Neural progenitor cell (in vitro differentiated cells): ENCODE results near the gene EVA1A. TPM values are rescaled to one million over a fixed set of nuclear protein-coding genes. Genes with fewer than 3 reads are reported as not detected.

ENCODE experiments used
- DNase-seq: peaks from one replicate; pipeline ENCODE4 v3.0.0-alpha.2; 2016; ENCODE audit warnings: low spot score
- H2AFZ ChIP-seq: fragments of 200-600 bp; sonication (generic); replicated peaks from 2 replicates; pipeline ENCODE4 v1.6.1; 2016; ENCODE audit warnings: antibody characterized with exemption
- H3F3A ChIP-seq: fragments of 200-600 bp; sonication (generic); 2 replicates; pipeline ENCODE4 v1.6.1; 2016; ENCODE audit warnings: antibody characterized with exemption, low read depth
- H3K27ac ChIP-seq: fragments of 200-600 bp; sonication (generic); 2 replicates; pipeline ENCODE4 v1.5.1; 2016; ENCODE audit warnings: mild to moderate bottlenecking
- H3K27me3 ChIP-seq: fragments of 200-600 bp; sonication (generic); 2 replicates; pipeline ENCODE4 v1.6.1; 2016; ENCODE audit warnings: mild to moderate bottlenecking, moderate library complexity
- H3K36me3 ChIP-seq: fragments of 200-600 bp; sonication (generic); 2 replicates; pipeline ENCODE4 v1.5.1; 2016
- H3K4me1 ChIP-seq: fragments of 200-600 bp; sonication (generic); 2 replicates; pipeline ENCODE4 v1.6.1; 2016; ENCODE audit warnings: mixed run types
- H3K4me2 ChIP-seq: fragments of 200-600 bp; sonication (generic); 2 replicates; pipeline ENCODE4 v1.6.1; 2016
- H3K4me3 ChIP-seq: fragments of 200-600 bp; sonication (generic); 2 replicates; pipeline ENCODE4 v1.5.1; 2016
- H3K79me2 ChIP-seq: fragments of 200-600 bp; sonication (generic); 2 replicates; pipeline ENCODE4 v1.6.1; 2016; ENCODE audit warnings: low read depth
- H3K9ac ChIP-seq: fragments of 200-600 bp; sonication (generic); 2 replicates; pipeline ENCODE4 v1.6.1; 2016
- H3K9me3 ChIP-seq: fragments of 200-600 bp; sonication (generic); 2 replicates; pipeline ENCODE4 v1.5.1; 2016; ENCODE audit warnings: low read depth
- H4K20me1 ChIP-seq: fragments of 200-600 bp; sonication (generic); 2 replicates; pipeline ENCODE4 v1.6.1; 2016; ENCODE audit warnings: low read depth
- H3K27ac Mint-ChIP-seq: 3 replicates; pipeline ENCODE4 v1.8.0; 2021; ENCODE audit warnings: mixed read lengths
- H3K27me3 Mint-ChIP-seq: 2 replicates; pipeline ENCODE4 v1.8.0; 2022; ENCODE audit warnings: low read depth, mild to moderate bottlenecking, inconsistent platforms, moderate library complexity, mixed read lengths; ENCODE audit not compliant: insufficient read depth
- H3K36me3 Mint-ChIP-seq: 3 replicates; pipeline ENCODE4 v1.8.0; 2021; ENCODE audit warnings: mixed read lengths
- H3K4me1 Mint-ChIP-seq: 3 replicates; pipeline ENCODE4 v1.8.0; 2021; ENCODE audit warnings: mixed read lengths
- H3K4me3 Mint-ChIP-seq: 3 replicates; pipeline ENCODE4 v1.8.0; 2021; ENCODE audit warnings: mild to moderate bottlenecking, moderate library complexity, mixed read lengths
- H3K9me3 Mint-ChIP-seq: 3 replicates; pipeline ENCODE4 v1.8.0; 2020; ENCODE audit warnings: mixed read lengths
- EZH2 ChIP-seq: fragments of 200-600 bp; sonication (generic); IDR thresholded peaks from 2 replicates; pipeline ENCODE4 v1.6.1; 2017; ENCODE audit warnings: antibody characterized with exemption, mild to moderate bottlenecking, moderate library complexity
- EZH2phosphoT487 ChIP-seq: fragments of 200-600 bp; sonication (generic); IDR thresholded peaks from 2 replicates; pipeline ENCODE4 v1.6.1; 2017; ENCODE audit warnings: antibody characterized with exemption
- total RNA-seq: library from RNA; depleted of rRNA; stranded (reverse); fragments of >200 nt; gene quantifications from 2 replicates; pipeline ENCODE4 v1.2.3, GENCODE V29; 2015; ENCODE audit warnings: low replicate concordance
- TF ChIP-seq, protein P1 (sequence below): fragments of 200-600 bp; sonication (generic); IDR thresholded peaks from 2 replicates; pipeline ENCODE4 v1.5.1; 2017; ENCODE audit warnings: antibody characterized with exemption, mild to moderate bottlenecking

Gene EVA1A, protein sequence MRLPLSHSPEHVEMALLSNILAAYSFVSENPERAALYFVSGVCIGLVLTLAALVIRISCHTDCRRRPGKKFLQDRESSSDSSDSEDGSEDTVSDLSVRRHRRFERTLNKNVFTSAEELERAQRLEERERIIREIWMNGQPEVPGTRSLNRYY
- 2.8 and 3.6 TPM in 2 replicates for total RNA-seq

DNA sequence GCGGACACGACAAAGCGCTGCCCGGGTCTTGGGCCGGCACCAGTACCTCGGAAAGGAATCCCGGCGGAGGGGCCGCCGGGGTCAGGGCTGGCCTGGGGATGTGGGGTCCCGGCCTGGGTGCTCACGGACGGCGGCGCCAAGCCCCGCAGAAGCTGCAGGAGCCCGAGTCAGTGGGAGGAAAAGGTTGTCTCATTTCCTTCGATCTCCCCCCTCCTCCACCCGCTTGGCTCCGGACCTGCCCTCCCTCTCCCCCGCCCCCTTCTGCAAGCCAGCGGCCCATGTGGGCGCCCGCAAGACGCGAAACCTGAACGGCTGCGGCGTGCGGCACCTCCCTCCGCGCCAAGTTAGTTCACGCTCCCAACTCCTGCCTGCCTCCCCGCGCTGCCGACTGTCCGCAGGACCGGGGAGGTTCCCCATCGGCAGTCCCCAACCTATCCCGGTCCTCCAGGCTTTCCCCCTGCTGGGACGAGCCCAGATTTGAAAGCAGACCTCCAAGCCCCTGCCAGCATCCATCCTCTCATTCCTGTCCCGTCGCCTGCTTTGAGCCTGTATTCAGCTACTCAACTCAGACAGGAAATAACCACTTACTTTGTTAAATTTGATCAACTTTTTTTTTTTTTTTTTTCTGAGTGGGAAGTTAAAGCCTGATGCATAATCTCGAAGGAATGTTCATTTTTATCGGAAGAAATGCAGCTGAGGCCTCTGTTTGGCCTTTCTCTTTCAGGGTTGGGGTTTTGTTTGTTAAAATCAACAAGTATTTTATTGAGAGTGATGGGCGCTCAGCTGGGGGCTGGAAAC, at the start of gene EVA1A:
Gene EVA1A, minus strand, starts transcription at position 172 of the 798 bp plus-strand sequence. CDS start 42,799 bp downstream, outside the sequence.
- Mint-ChIP-seq H3K36me3 (no peaks in the 10 kb centered on the region), H3K4me3 (peak within 1 kb of the TSS; percentile 93), H3K27me3 (peaks cover 11% of the 10 kb centered on the region), H3K27ac (peak within 1 kb of the TSS; percentile 62), H3K4me1 (peaks cover 17% of the 10 kb centered on the region), H3K9me3 (no peaks in the 10 kb centered on the region)
- DNase-seq: peak; percentile 80
- peak within 1 kb of the TSS; percentile 77 for H3K4me3 ChIP-seq
- peaks cover 42% of the 10 kb centered on the region for H3K27me3 ChIP-seq
- TF ChIP-seq, protein P1, sequence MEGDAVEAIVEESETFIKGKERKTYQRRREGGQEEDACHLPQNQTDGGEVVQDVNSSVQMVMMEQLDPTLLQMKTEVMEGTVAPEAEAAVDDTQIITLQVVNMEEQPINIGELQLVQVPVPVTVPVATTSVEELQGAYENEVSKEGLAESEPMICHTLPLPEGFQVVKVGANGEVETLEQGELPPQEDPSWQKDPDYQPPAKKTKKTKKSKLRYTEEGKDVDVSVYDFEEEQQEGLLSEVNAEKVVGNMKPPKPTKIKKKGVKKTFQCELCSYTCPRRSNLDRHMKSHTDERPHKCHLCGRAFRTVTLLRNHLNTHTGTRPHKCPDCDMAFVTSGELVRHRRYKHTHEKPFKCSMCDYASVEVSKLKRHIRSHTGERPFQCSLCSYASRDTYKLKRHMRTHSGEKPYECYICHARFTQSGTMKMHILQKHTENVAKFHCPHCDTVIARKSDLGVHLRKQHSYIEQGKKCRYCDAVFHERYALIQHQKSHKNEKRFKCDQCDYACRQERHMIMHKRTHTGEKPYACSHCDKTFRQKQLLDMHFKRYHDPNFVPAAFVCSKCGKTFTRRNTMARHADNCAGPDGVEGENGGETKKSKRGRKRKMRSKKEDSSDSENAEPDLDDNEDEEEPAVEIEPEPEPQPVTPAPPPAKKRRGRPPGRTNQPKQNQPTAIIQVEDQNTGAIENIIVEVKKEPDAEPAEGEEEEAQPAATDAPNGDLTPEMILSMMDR: no peak
- TF ChIP-seq EZH2 (no peak), EZH2phosphoT487 (no peak)
- H3K27ac ChIP-seq: no peak within 1 kb of the TSS
- H3K79me2 ChIP-seq: no peaks in the 10 kb centered on the region
- H3K9ac ChIP-seq: no peak within 1 kb of the TSS
- no peaks in the 10 kb centered on the region for H3K9me3 ChIP-seq
- peak within 1 kb of the TSS; percentile 89 for H3K4me2 ChIP-seq
- peak within 1 kb of the TSS; percentile 98 for H2AFZ ChIP-seq
- no peaks in the 10 kb centered on the region for H3K36me3 ChIP-seq
- H3F3A ChIP-seq: no peaks in the 10 kb centered on the region
- no peaks in the 10 kb centered on the region for H4K20me1 ChIP-seq
- peaks cover 4% of the 10 kb centered on the region for H3K4me1 ChIP-seq

DNA sequence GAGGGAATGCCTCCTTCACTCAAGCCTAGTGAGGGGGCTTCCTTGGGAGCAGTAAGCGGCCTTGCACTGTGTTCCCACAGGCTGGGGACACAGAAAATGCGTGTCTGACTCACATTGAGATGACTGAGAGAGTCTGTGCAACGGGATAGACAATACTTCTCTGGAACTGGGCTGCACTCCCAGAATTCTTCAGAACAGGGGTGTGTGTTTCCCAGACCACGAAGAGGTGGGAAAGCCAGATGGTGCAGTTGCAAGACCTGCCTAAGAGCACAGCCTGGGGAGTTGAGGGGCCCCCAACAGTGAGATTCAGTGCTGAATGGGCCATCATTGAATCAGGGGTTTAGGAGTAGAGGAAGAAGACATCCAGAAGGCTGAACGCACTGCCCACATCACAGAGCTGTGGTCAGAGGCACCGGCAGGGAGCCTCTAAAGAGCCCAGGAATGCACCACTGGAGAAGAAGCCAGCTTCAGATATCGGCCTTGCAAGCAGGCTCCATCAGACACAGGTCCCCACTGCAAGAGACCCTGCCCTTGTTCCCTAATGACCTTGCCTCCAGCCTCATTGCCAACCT, 49.3 kb upstream of the EVA1A start:
- no peaks in the 10 kb centered on the region for H3K9me3 ChIP-seq
- H3K9me3 Mint-ChIP-seq: peaks cover 13% of the 10 kb centered on the region
- peaks cover 8% of the 10 kb centered on the region for H3F3A ChIP-seq
- peaks cover 16% of the 10 kb centered on the region for H3K27me3 Mint-ChIP-seq
- H2AFZ ChIP-seq: no peak overlapping the region
- peaks cover 46% of the 10 kb centered on the region for H3K4me1 Mint-ChIP-seq
- no peak for DNase-seq
- no peak overlapping the region for H3K4me2 ChIP-seq
- H4K20me1 ChIP-seq: no peaks in the 10 kb centered on the region
- H3K27ac ChIP-seq: no peak overlapping the region
- H3K4me3 ChIP-seq: no peak overlapping the region
- H3K27me3 ChIP-seq: peaks cover 5% of the 10 kb centered on the region
- H3K27ac Mint-ChIP-seq: peak overlapping the region; percentile 8
- peaks cover 5% of the 10 kb centered on the region for H3K36me3 Mint-ChIP-seq
- TF ChIP-seq, protein P1: no peak
- TF ChIP-seq EZH2phosphoT487: no peak
- no peaks in the 10 kb centered on the region for H3K79me2 ChIP-seq
- H3K9ac ChIP-seq: no peak overlapping the region
- H3K4me1 ChIP-seq: peaks cover 18% of the 10 kb centered on the region
- H3K36me3 ChIP-seq: no peaks in the 10 kb centered on the region
- no peak overlapping the region for H3K4me3 Mint-ChIP-seq

DNA sequence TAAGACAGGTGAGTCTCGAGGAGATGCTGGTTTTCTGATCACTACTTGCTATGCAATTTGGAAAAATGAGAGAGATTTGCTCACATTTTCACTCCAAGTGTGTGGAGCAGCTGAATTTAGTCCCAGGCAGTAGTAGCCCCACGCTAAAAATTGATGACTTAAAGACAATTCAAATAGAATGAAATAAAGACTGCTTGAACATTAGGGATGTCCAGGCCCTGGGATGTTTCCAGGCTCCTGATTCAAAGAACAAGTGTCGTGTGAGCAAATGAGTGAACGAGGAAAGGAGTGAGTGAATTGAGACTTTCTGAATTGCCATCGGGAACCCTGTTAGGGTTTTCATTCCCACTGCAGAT, 48.6 kb upstream of the EVA1A start:
- H3F3A ChIP-seq: peaks cover 8% of the 10 kb centered on the region
- Mint-ChIP-seq H3K27me3 (peaks cover 19% of the 10 kb centered on the region), H3K4me1 (peaks cover 52% of the 10 kb centered on the region), H3K36me3 (peaks cover 5% of the 10 kb centered on the region), H3K9me3 (peaks cover 15% of the 10 kb centered on the region), H3K27ac (peak overlapping the region; percentile 98), H3K4me3 (peak overlapping the region; percentile 73)
- H3K79me2 ChIP-seq: no peaks in the 10 kb centered on the region
- H3K4me3 ChIP-seq: no peak overlapping the region
- no peak for DNase-seq
- peaks cover 5% of the 10 kb centered on the region for H3K27me3 ChIP-seq
- H2AFZ ChIP-seq: no peak overlapping the region
- no peak for TF ChIP-seq EZH2phosphoT487
- TF ChIP-seq, protein P1: no peak
- no peak for TF ChIP-seq EZH2
- peaks cover 18% of the 10 kb centered on the region for H3K4me1 ChIP-seq
- H3K9me3 ChIP-seq: no peaks in the 10 kb centered on the region
- no peaks in the 10 kb centered on the region for H4K20me1 ChIP-seq
- no peaks in the 10 kb centered on the region for H3K36me3 ChIP-seq
- H3K27ac ChIP-seq: no peak overlapping the region
- no peak overlapping the region for H3K9ac ChIP-seq
- H3K4me2 ChIP-seq: no peak overlapping the region
